HEK293T (cell line): Measurements from ENCODE around the gene SLC6A1.

ENCODE experiments used
- CTCF ChIA-PET: fragments of 350-600 bp; formaldehyde crosslinking; extraction: SDS; loops from one replicate; lab custom pipeline; 2021; ENCODE audit warnings: antibody characterized with exemption, inconsistent platforms; lab: Yijun Ruan, JAX
- POLR2A ChIA-PET: fragments of 350-600 bp; formaldehyde crosslinking; extraction: SDS; loops from one replicate; lab custom pipeline; 2020; ENCODE audit warnings: antibody characterized with exemption, inconsistent platforms; lab: Yijun Ruan, JAX
- DNase-seq: peaks from one replicate; pipeline ENCODE4 v3.0.0; 2012; ENCODE audit warnings: mixed read lengths; ENCODE audit errors: extremely low spot score
- ARNT ChIP-seq: fragments of 450-650 bp; IDR thresholded peaks from 2 replicates; pipeline ENCODE4 v1.6.1; 2017; ENCODE audit warnings: mild to moderate bottlenecking
- BHLHE40 ChIP-seq: fragments of 450-650 bp; IDR thresholded peaks from 2 replicates; pipeline ENCODE4 v1.6.1; 2016; ENCODE audit warnings: mild to moderate bottlenecking, moderate library complexity, borderline replicate concordance
- CTBP1 ChIP-seq: fragments of 450-650 bp; IDR thresholded peaks from 2 replicates; pipeline ENCODE4 v1.6.1; 2016; ENCODE audit warnings: borderline replicate concordance
- ELF4 ChIP-seq: fragments of 450-650 bp; IDR thresholded peaks from 2 replicates; pipeline ENCODE4 v1.6.1; 2017; ENCODE audit warnings: antibody characterized with exemption
- FOXA1 ChIP-seq: fragments of 450-650 bp; IDR thresholded peaks from 2 replicates; pipeline ENCODE4 v1.6.1; 2016; ENCODE audit warnings: mild to moderate bottlenecking
- FOXK2 ChIP-seq: fragments of 450-650 bp; IDR thresholded peaks from 2 replicates; pipeline ENCODE4 v1.6.1; 2016; ENCODE audit warnings: mild to moderate bottlenecking
- FOXM1 ChIP-seq: fragments of 450-650 bp; IDR thresholded peaks from 2 replicates; pipeline ENCODE4 v1.6.1; 2017; ENCODE audit warnings: mild to moderate bottlenecking, borderline replicate concordance
- HDGF ChIP-seq: fragments of 450-650 bp; IDR thresholded peaks from 2 replicates; pipeline ENCODE4 v1.6.1; 2017; ENCODE audit warnings: antibody characterized with exemption, borderline replicate concordance
- L3MBTL2 ChIP-seq: fragments of 450-650 bp; conservative IDR thresholded peaks from 2 replicates; pipeline ENCODE4 v1.6.1; 2016; ENCODE audit warnings: mild to moderate bottlenecking
- LEF1 ChIP-seq: fragments of 450-650 bp; IDR thresholded peaks from 2 replicates; pipeline ENCODE4 v1.6.1; 2017; ENCODE audit warnings: mild to moderate bottlenecking, borderline replicate concordance
- NFRKB ChIP-seq: fragments of 450-650 bp; IDR thresholded peaks from 2 replicates; pipeline ENCODE4 v1.6.1; 2016; ENCODE audit warnings: mild to moderate bottlenecking, moderate library complexity
- SP1 ChIP-seq: fragments of 450-650 bp; IDR thresholded peaks from 2 replicates; pipeline ENCODE4 v1.6.1; 2017
- SUZ12 ChIP-seq: fragments of 450-650 bp; IDR thresholded peaks from 2 replicates; pipeline ENCODE4 v1.6.1; 2016; ENCODE audit warnings: mild to moderate bottlenecking
- TARDBP ChIP-seq: fragments of 450-650 bp; IDR thresholded peaks from 2 replicates; pipeline ENCODE4 v1.6.1; 2016
- ZNF384 ChIP-seq: fragments of 450-650 bp; IDR thresholded peaks from 2 replicates; pipeline ENCODE4 v1.6.1; 2016
- TF ChIP-seq, protein P1 (sequence below): fragments of 450-650 bp; IDR thresholded peaks from 2 replicates; pipeline ENCODE4 v1.6.1; 2016

The SLC6A1 gene

DNA sequence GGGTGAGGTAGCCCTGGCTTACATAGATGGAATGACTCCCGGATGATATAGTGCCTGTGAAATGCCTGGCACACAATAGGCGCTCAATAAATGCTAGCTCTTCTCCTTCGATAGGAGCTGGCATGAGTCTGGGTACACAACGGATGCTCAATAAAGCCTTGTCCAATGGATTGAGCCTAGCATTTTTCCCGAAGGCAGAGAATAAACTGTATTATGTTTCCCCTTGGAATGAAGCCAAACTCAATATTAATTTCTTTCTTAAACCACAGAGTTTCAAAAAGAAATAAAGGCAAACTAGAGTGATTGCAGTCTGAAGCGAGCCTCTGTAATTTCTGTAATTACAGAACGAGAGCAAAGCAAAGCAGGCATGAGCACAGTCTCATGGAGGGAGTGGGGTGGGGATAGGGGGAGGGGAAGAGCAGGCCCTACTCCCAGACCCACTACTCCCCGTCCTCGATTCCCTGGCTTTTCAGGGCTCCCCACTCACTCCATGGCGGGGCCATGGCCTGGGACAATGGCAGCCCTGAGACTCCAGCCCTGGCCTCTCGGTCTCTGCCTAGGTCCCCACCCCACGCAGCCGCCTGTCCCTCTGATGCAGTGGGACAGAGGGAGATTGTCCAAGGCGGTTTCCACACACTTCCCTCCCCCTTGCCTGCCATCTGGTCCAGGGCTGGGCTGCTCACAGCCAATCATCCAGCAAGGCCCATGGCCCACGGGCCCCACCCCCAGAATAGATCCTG is 18.0 kb downstream of the SLC6A1 start:
- no peak for DNase-seq
- no peak for TF ChIP-seq FOXM1
- TF ChIP-seq NFRKB: no peak
- no peak for TF ChIP-seq LEF1
- TF ChIP-seq FOXK2: no peak
- TF ChIP-seq FOXA1: no peak
- TF ChIP-seq TARDBP: no peak
- TF ChIP-seq HDGF: no peak
- no peak for TF ChIP-seq BHLHE40
- ChIA-PET CTCF (no interaction called here), POLR2A (no interaction called here)

- no peak for TF ChIP-seq FOXA1
- TF ChIP-seq FOXK2: no peak
- no peak for TF ChIP-seq SUZ12
- no peak for TF ChIP-seq CTBP1
- no peak for TF ChIP-seq FOXM1
- no peak for TF ChIP-seq HDGF
- no peak for TF ChIP-seq BHLHE40
- ChIA-PET CTCF (no interaction called here), POLR2A (no interaction called here)
- DNase-seq: no peak
Measured at GRCh38 chr3:11014253-11014652, 21.7 kb downstream of the SLC6A1 start.

GRCh38 chr3:11014752-11015151 is 22.2 kb downstream of the SLC6A1 start:
- POLR2A ChIA-PET: no interaction called here
- CTCF ChIA-PET: no interaction called here
- DNase-seq: no peak
- TF ChIP-seq ZNF384 (no peak), TARDBP (no peak), LEF1 (no peak), NFRKB (no peak), HDGF (no peak), SP1 (no peak), CTBP1 (no peak), FOXK2 (no peak), BHLHE40 (no peak), SUZ12 (no peak)

DNA sequence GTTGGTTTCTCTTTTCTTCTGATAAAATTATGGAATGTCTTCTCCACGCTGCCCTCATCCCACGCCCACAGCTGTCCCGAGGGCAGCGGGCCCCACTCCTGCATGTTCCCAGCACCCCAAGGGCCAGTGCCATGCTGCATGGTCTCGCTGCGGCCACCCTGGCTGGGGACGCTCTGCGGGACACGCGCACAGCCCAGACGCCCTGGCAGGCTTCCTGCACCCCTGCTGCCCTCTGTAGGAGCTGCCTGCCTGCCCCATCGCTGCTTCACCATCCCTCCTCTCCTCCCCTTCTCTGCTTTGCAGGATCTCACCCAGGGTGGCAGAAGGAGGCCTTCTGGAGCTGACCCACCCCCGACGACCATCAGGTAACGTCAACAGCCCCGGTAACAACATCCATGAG is 22.8 kb downstream of the SLC6A1 start:
- no peak for TF ChIP-seq LEF1
- TF ChIP-seq SUZ12: no peak
- no peak for TF ChIP-seq BHLHE40
- ChIA-PET POLR2A (no interaction called here), CTCF (no interaction called here)

DNA sequence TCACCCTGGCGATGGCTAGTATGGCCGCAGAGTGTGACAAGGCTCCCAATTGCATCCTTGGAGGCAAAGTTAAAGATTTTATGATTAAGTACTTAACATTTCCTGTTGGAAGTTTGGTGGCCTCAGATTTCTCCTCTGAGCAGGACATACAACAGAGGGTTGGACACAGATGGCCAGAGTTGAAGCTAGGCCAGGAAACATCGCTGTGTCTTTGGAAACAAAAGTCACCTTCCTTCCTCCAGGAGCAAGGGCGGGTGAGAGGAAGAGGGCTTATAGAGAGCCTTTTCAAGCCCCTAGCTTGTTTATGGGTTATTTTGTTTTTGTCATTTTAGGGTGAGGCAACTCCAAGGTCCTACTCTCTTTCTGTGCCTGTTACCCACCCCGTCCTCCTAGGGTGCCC is 24.2 kb downstream of the SLC6A1 start:
- ChIA-PET CTCF (no interaction called here), POLR2A (no interaction called here)
- no peak for TF ChIP-seq ZNF384
- TF ChIP-seq FOXM1: no peak
- TF ChIP-seq BHLHE40: no peak
- no peak for TF ChIP-seq HDGF
- TF ChIP-seq ARNT: no peak
- no peak for TF ChIP-seq FOXA1
- no peak for TF ChIP-seq L3MBTL2
- DNase-seq: no peak

More for the DNA sequence above, 22.8 kb downstream of the SLC6A1 start:
- no peak for DNase-seq

GRCh38 chr3:11019116-11019819 is 26.7 kb downstream of the SLC6A1 start:
- CTCF ChIA-PET: interaction anchor here (1.0 kb wide), 1 partner anchor 281 kb away, joined by 3 read pairs; no protein-coding TSS in a partner anchor
- POLR2A ChIA-PET: no interaction called here
- TF ChIP-seq LEF1: no peak
- no peak for TF ChIP-seq FOXA1
- TF ChIP-seq SUZ12: no peak
- no peak for TF ChIP-seq HDGF
- no peak for TF ChIP-seq SP1
- TF ChIP-seq FOXK2: no peak
- no peak for TF ChIP-seq NFRKB
- TF ChIP-seq L3MBTL2: no peak
- DNase-seq: no peak

DNA sequence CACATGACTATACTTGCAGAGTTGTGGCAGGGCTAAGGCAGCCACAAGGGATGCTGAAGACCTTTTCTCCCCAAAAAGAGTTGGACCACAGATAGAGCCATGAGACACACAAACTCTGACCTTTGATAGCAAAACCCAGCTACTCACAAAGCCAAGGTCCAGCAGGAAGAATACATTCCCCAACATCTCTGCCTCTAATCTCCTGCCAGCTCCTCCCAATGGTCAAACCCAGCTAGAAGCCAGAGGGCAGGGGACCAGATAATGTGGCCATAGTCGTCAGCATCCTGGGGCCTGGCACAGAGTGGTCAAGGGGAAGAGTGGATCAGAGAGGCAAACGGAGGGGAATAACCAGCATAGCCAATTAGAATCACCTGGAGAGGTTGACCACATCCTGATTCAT is 28.2 kb downstream of the SLC6A1 start:
- DNase-seq: no peak
- ChIA-PET CTCF (no interaction called here), POLR2A (no interaction called here)
- TF ChIP-seq LEF1 (no peak), FOXK2 (no peak)

DNA sequence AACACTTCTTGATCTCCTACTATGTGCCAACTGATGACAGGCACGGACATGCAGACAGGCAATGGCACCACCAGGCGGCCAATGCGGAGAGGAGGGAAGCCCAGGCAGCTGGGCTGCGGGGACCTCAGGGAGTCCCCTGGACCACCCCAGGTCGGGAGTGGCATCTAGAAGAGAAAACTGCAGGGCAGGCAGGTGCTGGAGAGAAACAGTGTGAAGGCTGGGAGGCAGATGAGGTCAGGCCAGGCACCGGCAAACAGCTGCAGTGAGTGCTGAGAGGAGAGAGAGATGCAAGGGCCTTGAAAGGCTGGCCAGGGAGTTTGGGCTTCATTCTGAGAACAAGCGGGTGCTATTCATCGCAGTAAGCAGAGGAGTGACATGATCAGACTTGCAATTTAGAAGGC is 29.1 kb downstream of the SLC6A1 start:
- no peak for DNase-seq
- ChIA-PET CTCF (no interaction called here), POLR2A (no interaction called here)
- TF ChIP-seq NFRKB (no peak), CTBP1 (no peak), FOXK2 (no peak), FOXM1 (no peak), SP1 (no peak), ELF4 (no peak), HDGF (no peak), SUZ12 (no peak), FOXA1 (no peak), ZNF384 (no peak), LEF1 (no peak)
- TF ChIP-seq, protein P1, sequence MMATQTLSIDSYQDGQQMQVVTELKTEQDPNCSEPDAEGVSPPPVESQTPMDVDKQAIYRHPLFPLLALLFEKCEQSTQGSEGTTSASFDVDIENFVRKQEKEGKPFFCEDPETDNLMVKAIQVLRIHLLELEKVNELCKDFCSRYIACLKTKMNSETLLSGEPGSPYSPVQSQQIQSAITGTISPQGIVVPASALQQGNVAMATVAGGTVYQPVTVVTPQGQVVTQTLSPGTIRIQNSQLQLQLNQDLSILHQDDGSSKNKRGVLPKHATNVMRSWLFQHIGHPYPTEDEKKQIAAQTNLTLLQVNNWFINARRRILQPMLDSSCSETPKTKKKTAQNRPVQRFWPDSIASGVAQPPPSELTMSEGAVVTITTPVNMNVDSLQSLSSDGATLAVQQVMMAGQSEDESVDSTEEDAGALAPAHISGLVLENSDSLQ: no peak
